Tongue (tissue), 2 donors: ENCODE results near the gene ZFPM1. TPM values are rescaled to one million over a fixed set of nuclear protein-coding genes. Genes with fewer than 3 reads are reported as not detected.

Experiments
- DNase-seq: peaks from one replicate; pipeline ENCODE4 v3.0.0-alpha.2; 2015
- total RNA-seq: library from RNA; depleted of rRNA; stranded (reverse); fragments of >200 nt; gene quantifications from one replicate; pipeline ENCODE4 v1.2.3, GENCODE V29; 2014

The ZFPM1 gene
- total RNA-seq, 1 donor from 2014 or later, result 0.41 TPM

- no peak for DNase-seq
These were observed 18.8 kb upstream of the ZFPM1 start for GRCh38 chr16:88434353-88434690.

GRCh38 chr16:88434746-88435145, 18.3 kb upstream of the ZFPM1 start:
- no peak for DNase-seq

- DNase-seq, result no peak
These were observed 17.4 kb upstream of the ZFPM1 start for GRCh38 chr16:88435437-88436355.

- DNase-seq, result no peak
These were observed 16.3 kb upstream of the ZFPM1 start for GRCh38 chr16:88436796-88437195.

GRCh38 chr16:88437367-88437964, 15.6 kb upstream of the ZFPM1 start:
- DNase-seq, result peak; percentile 68

GRCh38 chr16:88438084-88438870, 14.8 kb upstream of the ZFPM1 start:
- no peak for DNase-seq

- DNase-seq, result no peak
These were observed 14.1 kb upstream of the ZFPM1 start for GRCh38 chr16:88439016-88439415.

- DNase-seq, result no peak
These were observed 13.4 kb upstream of the ZFPM1 start for GRCh38 chr16:88439706-88440105.

- no peak for DNase-seq
These were observed 13.0 kb upstream of the ZFPM1 start for GRCh38 chr16:88440111-88440510.

GRCh38 chr16:88440686-88441405, 12.2 kb upstream of the ZFPM1 start:
- DNase-seq, result no peak

- DNase-seq, result no peak
These were observed 11.6 kb upstream of the ZFPM1 start for GRCh38 chr16:88441460-88441859.

GRCh38 chr16:88442383-88442726, 10.7 kb upstream of the ZFPM1 start:
- DNase-seq, result no peak

- DNase-seq, result peak; percentile 82
These were observed 10.1 kb upstream of the ZFPM1 start for GRCh38 chr16:88442727-88443576.

GRCh38 chr16:88444826-88445582, 8.1 kb upstream of the ZFPM1 start:
- no peak for DNase-seq

GRCh38 chr16:88445583-88445960, 7.5 kb upstream of the ZFPM1 start:
- no peak for DNase-seq

GRCh38 chr16:88446061-88446460, 7.0 kb upstream of the ZFPM1 start:
- DNase-seq, result no peak

GRCh38 chr16:88446736-88447135, 6.3 kb upstream of the ZFPM1 start:
- no peak for DNase-seq

GRCh38 chr16:88447881-88448280, 5.2 kb upstream of the ZFPM1 start:
- DNase-seq, result no peak

- no peak for DNase-seq
These were observed 4.4 kb upstream of the ZFPM1 start for GRCh38 chr16:88448461-88449266.

GRCh38 chr16:88449267-88449561, 3.9 kb upstream of the ZFPM1 start:
- no peak for DNase-seq
